Epithelial cell of esophagus (primary cell): ENCODE measurements around the gene PGLYRP1.

Experiments
- DNase-seq: peaks from one replicate; pipeline ENCODE4 v3.0.0; 2010; ENCODE audit warnings: low read depth
- H3K4me3 ChIP-seq: 2 replicates; pipeline ENCODE4 v1.5.1; 2011; ENCODE audit warnings: mild to moderate bottlenecking, low read length, control low read depth
- CTCF ChIP-seq: IDR thresholded peaks from 2 replicates; pipeline ENCODE4 v1.5.1; 2011; ENCODE audit warnings: low read depth, mild to moderate bottlenecking, low read length, control low read depth, inconsistent platforms; ENCODE audit not compliant: insufficient read depth; ENCODE audit errors: missing control alignments

Gene PGLYRP1

GRCh38 chr19:46022431-46023310, at the start of gene PGLYRP1:
PGLYRP1 (minus strand) TSS chr19:46023053; CDS start chr19:46023021, 32 bp downstream.
- H3K4me3 ChIP-seq = no peak within 1 kb of the TSS
- no peak for TF ChIP-seq CTCF
- DNase-seq = no peak

- peak; percentile 94 for DNase-seq
- no peak overlapping the region for H3K4me3 ChIP-seq
- no peak for TF ChIP-seq CTCF
Measured at GRCh38 chr19:46069806-46070341, 47.0 kb upstream of the PGLYRP1 start.

- H3K4me3 ChIP-seq = no peak overlapping the region
- peak; percentile 98 for DNase-seq
- no peak for TF ChIP-seq CTCF
Measured at GRCh38 chr19:46068345-46069258, 45.7 kb upstream of the PGLYRP1 start.

GRCh38 chr19:46067691-46068090, 44.8 kb upstream of the PGLYRP1 start:
- H3K4me3 ChIP-seq = no peak overlapping the region
- TF ChIP-seq CTCF = no peak
- DNase-seq = peak; percentile 48

GRCh38 chr19:46066471-46066870, 43.6 kb upstream of the PGLYRP1 start:
- no peak overlapping the region for H3K4me3 ChIP-seq
- TF ChIP-seq CTCF = no peak
- DNase-seq = no peak

- peak; percentile 80 for DNase-seq
- H3K4me3 ChIP-seq = no peak overlapping the region
- no peak for TF ChIP-seq CTCF
Measured at GRCh38 chr19:46065486-46066071, 42.7 kb upstream of the PGLYRP1 start.
